ENCODE data around the gene ZPBP2.

DNA sequence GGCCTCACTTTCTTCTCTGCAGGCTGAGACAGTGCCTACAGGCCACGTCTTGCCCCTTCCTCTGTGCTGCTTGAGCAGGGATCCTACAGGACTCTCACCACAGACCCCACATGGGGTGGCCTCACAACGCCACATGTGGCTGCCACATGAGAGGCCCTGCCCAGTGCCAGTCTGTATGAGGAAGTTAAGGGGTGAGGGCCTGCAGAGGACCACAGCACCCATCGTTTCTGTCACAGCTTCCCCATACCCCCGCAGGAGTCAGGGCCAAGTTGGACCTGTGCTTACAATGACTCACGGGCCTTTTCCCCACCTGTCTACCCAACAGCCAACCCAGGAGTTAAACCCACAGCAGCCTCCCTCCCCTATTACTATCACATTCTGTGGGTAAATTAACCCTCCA lies 53.3 kb downstream of the ZPBP2 start:
- no peak for TF ChIP-seq ZFP30 (CRISPR knock-in tag; IDR thresholded peaks at IDR 0.05)
- TF ChIP-seq TCF4 (CRISPR knock-in tag; IDR thresholded peaks at IDR 0.05; ENCODE audit: borderline replicate concordance): no peak
- TF ChIP-seq ZNF565 (CRISPR knock-in tag; conservative IDR thresholded peaks at IDR 0.05; ENCODE audit: low read depth): no peak
- TF ChIP-seq ZFP3 (CRISPR knock-in tag; IDR thresholded peaks at IDR 0.05): no peak
- TF ChIP-seq BACH2 (CRISPR knock-in tag; IDR thresholded peaks at IDR 0.05; ENCODE audit: borderline replicate concordance): no peak
- no peak for TF ChIP-seq CSDC2 (CRISPR knock-in tag; IDR thresholded peaks at IDR 0.05)
- TF ChIP-seq RARB (CRISPR knock-in tag; IDR thresholded peaks at IDR 0.05): no peak
- no peak for TF ChIP-seq GLIS3 (CRISPR knock-in tag; IDR thresholded peaks at IDR 0.05)

Data from SK-N-SH treated with all-trans-retinoic acid at 6 μM for 48 hours (cell line).